ENCODE measurements around the gene PIK3R1.
A peak's percentile ranks its signal among the peaks of the same experiment; 100 is the strongest.

Gene PIK3R1

DNA sequence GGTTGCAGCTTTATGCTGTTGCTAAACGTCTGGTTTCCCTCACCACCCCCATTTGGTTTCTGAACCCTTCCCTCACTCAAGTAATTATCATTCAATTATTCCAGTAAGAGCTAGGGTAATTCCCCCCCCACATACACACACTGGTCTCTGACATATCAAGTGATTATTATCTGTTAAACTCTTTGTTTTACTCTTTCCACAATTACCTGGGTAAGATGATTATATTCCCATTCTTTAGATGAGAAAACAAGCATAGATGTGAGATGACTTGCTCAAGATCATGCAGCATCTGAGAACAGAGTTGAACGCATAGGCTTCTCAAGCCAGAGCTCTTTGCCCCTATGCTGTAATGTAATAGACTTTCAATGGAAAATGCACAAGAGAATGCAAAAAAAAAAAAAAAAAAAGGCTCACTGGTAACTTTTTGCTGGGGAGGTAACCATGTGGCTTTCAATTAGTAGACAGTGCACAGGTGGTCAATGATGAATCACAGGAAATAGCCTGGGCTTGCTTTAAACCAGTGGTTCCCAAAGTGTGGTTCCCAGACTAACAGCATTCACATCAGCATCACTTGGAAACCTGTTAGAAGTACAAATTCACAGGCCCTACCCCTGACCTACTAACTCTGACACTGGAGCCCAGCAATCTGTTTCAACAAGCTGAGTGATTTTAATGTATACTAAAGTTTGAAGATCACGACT lies 87.6 kb downstream of the PIK3R1 start:
- no peak for DNase-seq
- in situ Hi-C loops (cut with MboI; ENCODE audit: low pct_unique_long_range_greater_than_20kb, low sequenced_read_pairs) = no loop called here

DNA sequence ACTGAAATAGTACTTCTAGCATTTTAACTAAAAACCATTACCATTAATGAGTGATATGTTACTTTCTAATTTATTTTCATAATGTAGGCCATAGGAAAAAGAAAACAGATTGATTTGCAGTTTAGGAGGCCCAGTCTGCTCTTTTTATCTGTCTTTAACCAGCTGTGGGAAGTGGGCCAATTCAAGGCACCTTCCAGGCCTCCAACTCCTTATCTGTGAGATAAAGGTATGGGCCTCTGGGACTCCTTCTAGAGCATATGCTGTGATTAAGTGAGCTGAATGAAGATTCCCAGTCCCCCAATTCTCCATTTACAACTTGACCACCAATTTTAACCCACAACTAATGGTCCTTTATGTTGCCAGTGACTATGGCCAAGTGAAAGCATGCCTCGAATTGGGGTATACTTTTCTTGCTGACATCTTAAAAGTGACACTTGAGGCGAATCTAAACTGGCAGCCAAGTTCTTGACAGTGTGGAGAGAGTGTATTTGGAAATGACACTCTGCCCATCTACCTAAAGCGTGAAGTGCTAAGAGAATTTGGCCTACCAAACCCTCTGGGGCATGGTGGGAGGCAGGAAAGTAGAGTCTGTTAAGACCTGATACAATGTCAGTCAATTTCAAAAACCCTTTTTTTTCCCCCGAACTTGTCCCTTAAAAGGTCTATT lies 88.3 kb downstream of the PIK3R1 start:
- in situ Hi-C loops (cut with MboI; ENCODE audit: low pct_unique_long_range_greater_than_20kb, low sequenced_read_pairs) = no loop called here

DNA sequence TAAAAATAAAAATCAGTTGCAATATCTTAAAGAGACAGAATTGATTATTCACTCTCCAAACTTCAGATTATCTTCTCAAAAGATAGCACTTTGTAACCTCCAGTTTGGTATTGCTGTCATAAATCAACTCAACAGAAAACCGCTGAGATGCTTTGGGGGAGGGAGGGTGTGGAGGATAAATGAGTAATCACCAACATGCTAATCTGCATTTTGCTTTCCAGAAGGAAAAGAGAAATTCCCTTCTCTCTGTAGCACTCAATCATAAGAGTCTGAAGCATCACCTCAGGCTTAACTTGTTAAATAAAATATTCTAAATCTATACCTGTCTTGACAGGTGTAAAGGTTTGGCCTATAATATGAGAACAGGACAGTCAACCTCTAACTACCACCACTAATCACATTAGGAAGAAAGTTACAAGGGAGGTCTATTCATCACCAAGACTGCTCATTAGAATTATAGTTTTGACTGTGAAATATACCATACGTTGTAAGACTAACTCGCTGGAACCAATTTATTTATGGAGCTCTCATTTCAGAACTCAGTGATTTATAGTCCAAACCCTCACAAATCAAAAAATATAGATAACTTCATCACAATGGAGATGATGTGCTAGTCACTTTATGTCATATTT lies 89.0 kb downstream of the PIK3R1 start:
- in situ Hi-C loops (cut with MboI; ENCODE audit: low pct_unique_long_range_greater_than_20kb, low sequenced_read_pairs) = no loop called here
- no peak for DNase-seq

More for the DNA sequence above, 88.3 kb downstream of the PIK3R1 start:
- DNase-seq = no peak

DNA sequence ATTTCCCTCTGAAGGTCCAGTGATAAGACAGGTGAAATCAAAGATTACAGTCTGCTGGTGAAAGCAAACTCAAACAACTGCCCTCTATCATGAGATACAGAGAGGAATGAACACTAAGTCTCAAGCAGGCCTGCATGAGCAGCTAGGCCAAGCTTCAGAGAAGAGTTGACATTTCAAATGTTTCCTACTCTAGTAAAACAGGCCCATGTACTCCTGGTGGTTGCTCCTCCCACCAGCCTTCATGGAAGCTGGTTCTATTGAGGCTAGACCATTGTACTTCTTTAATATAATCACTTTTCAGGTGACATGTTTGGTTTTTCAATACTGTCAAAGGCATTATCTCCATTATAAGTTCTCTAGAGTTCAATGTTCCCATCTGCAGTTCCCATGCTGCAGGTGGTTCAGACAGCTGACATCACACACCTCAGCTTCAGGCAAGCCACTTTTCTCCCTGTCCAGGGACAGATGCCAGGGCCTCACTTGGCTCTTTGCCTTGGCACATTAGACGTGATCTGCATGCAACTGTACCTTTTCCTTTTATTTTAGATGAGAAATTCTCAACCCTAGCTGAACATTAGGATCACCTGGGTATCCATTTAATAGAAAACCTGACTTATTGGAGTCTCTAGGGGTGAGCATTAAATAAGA lies 89.8 kb downstream of the PIK3R1 start:
- in situ Hi-C loops (cut with MboI; ENCODE audit: low pct_unique_long_range_greater_than_20kb, low sequenced_read_pairs) = no loop called here
- no peak for DNase-seq

DNA sequence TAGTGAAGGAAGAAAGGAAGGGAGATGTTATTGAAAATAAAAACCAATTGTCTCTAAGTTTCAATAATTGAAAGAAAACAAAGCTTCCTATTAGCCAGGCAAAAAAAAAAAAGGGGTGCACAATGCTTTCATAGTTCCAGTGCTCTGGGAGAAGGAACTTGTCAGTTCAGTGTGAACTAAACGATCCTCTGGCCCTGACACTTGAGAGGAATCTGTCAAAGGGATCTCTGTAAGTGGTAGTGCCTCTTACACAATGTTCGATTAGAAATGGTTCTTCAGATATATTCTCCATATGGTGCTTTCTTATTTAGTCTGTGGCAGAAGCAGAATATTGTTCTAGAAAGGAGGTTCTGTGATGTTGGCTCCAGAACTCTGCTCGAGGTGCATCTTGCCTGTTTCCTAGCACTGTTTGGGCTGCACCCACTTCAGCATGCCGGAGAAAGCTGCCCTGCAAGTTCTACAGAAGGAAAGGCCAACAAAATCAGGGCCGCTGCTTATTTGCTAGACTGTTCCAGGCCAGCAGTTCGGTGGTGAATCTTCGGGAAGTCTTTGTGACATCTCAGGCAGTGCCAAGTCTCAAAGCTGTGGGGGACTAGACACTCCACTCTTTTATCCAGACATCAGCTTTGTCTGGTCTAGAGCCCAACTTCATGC lies 90.9 kb downstream of the PIK3R1 start:
- no peak for DNase-seq
- in situ Hi-C loops (cut with MboI; ENCODE audit: low pct_unique_long_range_greater_than_20kb, low sequenced_read_pairs) = no loop called here

DNA sequence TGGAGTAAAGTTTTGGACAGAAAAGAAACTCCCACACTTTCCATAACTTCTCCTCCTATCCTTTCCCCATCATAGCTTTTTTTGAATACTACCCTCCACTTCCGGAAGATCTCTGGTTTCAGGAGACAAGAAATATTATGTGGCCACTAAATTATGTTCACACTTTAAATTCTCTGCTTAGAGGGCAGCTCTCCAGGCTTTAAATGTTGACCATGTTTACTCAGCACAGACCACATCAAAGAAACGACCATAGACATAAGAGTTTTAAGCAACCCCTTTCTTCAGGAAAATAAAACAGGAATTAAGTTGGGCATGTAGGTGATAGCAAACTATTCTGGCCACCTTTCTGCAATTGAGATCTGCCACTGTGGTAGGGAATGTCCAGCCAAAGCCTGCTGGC lies 97.8 kb downstream of the PIK3R1 start:
- in situ Hi-C loops (cut with MboI; ENCODE audit: low pct_unique_long_range_greater_than_20kb, low sequenced_read_pairs) = no loop called here

DNA sequence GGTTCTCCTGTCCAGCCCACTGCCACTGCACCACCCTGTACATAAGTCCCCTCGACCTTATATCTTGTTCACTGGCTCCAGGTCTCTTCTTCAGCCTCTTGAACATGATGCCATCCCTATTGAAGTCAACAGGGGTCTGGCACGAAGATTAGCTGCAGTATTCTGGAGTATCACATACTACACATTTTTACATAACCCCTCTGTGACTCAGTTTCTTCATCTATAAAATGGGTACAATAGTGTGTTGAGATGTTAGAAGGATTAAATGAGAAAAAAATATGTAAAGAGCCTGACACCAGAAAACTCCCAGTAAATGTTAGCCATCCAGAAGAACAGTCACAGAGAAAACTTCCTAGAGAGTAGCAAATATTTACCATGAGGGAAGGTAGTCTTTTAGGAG lies 98.9 kb downstream of the PIK3R1 start:
- no peak for DNase-seq
- in situ Hi-C loops (cut with MboI; ENCODE audit: low pct_unique_long_range_greater_than_20kb, low sequenced_read_pairs) = no loop called here

More for the DNA sequence above, 97.8 kb downstream of the PIK3R1 start:
- DNase-seq = no peak

DNA sequence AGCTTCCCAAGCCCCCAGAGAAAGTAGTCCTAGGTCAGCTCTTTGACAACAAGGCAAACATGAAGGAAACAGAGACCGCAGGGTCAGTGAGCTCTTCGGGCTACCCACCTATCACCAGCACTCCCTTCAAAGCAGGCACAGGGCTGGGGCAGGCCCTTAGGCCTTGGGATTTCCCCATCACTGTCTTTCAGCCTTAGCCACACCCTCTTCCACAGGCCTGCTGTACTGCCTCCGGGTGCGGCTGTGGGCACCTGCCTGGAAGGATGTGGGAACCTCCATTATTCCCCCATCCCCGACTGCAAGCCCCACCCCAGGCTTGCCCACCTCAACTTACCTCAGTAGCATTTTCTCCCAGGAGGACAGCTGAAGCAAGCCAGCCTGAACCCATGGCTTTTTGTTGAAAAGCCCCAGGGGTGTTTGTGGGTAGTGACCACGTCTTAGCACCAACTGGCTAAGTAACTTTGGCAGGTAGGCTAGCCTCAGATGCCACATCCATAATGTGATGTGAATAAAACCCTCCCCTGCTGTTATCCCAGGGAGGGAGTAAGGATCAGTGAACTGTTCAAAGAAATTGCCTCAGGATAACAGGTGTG lies 100.2 kb downstream of the PIK3R1 start:
- in situ Hi-C loops (cut with MboI; ENCODE audit: low pct_unique_long_range_greater_than_20kb, low sequenced_read_pairs) = no loop called here
- no peak for DNase-seq

DNA sequence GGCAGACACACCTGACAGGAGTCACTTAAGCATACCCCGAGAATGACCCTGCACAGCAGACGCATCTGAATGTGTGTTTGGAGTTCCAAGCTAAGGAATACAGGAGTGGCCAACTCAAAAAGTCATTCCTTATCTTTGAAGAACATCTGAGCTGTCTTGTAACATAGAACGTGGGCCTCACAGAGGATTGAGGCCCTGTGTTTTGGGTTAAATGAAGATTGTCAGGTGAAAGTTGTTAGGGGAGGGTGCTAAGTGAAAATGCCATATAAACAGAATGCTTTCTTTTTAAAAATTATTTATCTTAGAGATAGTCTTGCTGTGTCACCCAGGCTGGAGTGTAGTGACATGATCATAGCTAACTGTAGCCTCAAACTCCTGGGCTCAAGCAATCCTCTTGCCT lies 100.9 kb downstream of the PIK3R1 start:
- in situ Hi-C loops (cut with MboI; ENCODE audit: low pct_unique_long_range_greater_than_20kb, low sequenced_read_pairs) = no loop called here

DNA sequence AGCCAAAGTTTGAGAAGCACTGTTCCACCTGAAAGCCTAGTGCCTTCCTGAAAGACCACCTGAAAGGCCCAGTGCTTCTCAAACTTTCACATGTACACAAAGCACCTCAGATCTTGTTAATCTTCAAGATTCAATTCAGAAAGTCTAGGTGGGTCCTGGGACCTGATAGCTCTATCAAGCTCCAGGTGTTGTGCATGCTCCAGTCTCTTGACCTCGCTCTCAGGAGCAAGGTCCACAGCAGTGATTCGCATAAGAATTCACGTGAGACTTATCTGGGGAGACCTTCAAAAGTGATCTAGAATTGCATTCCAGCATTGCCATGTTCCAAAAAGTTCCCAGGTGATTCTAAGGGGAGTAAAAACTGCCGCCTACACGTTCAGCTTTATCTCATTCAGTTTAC lies 102.1 kb downstream of the PIK3R1 start:
- in situ Hi-C loops (cut with MboI; ENCODE audit: low pct_unique_long_range_greater_than_20kb, low sequenced_read_pairs) = no loop called here
- DNase-seq = no peak

More for the DNA sequence above, 100.9 kb downstream of the PIK3R1 start:
- DNase-seq = no peak

DNA sequence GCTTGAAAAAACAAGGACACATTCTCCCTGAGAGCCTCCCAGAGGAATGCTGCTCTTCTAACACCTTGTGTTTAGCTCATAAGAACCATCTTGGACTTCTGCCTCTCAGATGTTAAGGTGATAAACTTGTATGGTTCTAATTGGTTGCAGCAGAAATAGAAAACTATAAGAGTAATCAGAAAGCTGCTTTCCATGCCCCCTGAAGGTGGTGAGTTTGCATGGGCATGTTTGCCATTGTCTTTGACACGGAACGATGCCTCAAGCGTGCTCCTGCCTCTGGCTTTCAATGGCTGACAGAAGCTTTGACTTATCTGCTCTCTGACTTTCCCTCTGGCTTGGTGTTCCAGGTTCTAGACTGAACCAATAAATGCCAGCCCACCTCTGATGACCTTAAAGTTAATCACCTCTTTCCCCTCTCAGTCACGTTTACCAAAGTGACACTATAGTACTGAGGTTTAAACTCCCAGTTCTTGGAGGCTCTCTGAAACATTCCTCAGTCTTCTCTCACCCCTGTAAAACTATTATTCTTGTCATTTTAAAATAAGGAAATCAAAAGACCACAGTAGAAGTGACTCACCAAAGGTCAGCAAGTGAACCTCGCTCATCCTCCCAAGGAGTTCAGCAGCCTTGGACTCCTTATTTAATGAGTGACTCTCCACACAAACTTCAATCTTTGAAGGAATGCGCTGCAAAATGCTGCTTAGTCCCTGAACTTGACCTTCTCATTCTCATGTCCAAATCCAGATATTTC lies 103.6 kb downstream of the PIK3R1 start:
- in situ Hi-C loops (cut with MboI; ENCODE audit: low pct_unique_long_range_greater_than_20kb, low sequenced_read_pairs) = no loop called here
- no peak for DNase-seq

DNA sequence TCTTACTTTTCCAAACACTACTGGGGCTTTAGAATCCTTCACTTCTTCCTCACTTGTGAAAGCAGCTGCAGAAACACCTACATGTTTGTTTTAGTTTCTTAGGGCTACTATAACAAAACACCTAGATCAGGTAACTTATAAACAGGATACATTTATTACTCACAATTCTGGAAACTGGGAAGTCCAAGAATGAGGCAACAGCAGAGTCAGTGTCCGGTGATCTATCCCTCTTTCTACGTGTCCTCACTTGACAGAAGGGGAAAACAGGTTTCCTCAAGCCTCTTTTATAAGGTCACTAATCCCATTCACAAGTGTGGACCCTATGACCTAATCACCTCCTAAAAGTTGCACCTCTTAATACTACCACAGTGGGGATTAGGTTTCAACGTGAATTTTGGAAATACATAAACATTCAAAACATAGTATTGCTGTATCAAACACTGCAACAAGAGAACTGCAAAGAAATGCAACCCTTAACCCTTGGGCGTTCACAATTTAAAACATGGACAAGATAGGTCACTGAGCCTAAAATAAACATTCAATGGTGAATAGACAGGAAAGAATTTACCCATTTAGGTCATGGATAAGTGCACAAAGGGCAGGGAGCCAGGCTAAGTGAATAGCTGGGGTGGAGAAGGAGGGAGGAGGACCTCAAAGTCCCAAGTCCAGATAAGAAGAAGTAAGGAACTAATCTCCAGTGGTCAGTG lies 104.3 kb downstream of the PIK3R1 start:
- in situ Hi-C loops (cut with MboI; ENCODE audit: low pct_unique_long_range_greater_than_20kb, low sequenced_read_pairs) = no loop called here
- no peak for DNase-seq

DNA sequence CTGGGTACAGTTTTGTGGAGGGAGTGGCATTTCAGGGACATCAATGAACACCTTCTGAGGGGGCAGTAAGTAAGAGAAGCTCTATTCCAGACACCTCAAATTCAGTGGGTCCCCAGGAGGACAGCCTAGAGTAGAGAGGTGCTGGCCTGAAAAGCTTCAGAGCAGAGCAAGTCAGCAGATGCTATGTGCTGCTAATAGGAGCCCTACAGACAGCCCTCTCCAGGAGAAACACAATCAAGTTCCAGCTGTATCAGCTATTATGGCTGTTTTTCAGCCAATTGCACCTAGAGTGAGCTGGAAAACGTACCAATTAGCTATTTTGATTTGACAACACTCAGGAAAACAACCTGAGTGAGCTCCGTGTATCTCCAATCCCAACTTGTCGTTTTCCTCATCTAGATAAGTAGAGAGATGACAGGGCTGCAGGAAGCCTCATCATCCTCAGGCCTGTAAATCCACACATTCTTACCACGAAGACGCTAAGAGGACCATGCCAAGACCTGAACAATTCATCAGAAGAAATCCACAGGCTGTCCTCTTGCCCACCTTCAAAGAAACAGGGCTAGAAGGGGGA lies 104.9 kb downstream of the PIK3R1 start:
- in situ Hi-C loops (cut with MboI; ENCODE audit: low pct_unique_long_range_greater_than_20kb, low sequenced_read_pairs) = no loop called here
- no peak for DNase-seq

DNA sequence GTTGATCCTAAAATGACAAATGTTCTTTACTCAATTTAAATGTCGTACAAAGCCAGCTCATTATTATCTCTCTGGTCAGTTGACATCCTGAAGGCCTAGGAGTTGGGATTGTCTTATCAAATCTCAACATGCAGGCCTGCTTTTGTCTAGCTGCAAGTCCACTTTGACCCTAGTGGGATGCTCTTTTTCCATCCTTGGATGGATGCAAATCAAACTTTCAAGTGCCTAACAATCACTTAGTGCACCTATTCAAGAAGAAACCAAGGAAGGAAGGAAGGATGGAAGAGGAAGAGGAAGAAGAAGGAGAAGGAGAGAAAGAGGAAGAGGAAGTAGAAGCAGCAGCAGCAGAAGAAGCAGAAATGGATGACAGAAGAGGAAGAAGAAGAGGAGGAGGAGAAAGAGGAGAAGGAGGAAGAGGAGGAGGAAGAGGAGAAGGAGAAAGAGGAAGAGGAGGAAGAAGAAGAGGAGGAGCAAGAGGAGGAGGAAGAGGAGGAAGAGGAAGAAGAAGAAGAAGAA lies 109.6 kb downstream of the PIK3R1 start:
- in situ Hi-C loops (cut with MboI; ENCODE audit: low pct_unique_long_range_greater_than_20kb, low sequenced_read_pairs) = no loop called here
- no peak for DNase-seq

DNA sequence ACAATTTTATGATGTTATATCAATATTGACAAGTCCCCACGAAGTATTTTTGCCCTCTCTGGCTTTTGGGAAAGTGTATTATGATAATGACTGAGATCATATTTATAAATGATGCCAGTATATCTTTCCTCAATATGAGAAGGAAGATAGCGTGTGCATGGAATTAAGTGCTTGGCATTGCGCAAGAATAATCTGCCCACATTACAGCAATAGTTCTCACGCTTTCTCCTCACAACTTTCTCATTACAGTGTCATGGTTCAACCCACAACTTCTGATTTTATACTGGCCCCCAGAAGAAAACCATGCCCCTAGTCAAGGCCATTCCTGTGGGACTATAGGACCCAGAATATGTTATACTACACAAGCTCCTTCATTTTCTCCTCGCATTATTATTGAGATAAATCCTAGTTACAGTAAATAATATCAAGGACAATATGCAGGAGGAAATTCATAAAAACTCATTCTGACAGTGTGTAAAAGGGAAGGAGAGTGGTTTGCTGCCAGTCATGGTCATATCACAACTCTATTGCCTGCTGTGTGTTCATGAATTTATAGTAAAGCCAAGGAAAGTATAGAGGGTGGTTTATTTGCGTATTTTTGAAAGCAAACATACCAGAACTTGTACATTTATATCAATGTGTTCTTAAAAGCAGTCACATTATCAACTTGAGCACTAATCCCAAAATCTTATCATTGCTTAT lies 114.1 kb downstream of the PIK3R1 start:
- peak; percentile 21 for DNase-seq
- in situ Hi-C loops (cut with MboI; ENCODE audit: low pct_unique_long_range_greater_than_20kb, low sequenced_read_pairs) = no loop called here

DNA sequence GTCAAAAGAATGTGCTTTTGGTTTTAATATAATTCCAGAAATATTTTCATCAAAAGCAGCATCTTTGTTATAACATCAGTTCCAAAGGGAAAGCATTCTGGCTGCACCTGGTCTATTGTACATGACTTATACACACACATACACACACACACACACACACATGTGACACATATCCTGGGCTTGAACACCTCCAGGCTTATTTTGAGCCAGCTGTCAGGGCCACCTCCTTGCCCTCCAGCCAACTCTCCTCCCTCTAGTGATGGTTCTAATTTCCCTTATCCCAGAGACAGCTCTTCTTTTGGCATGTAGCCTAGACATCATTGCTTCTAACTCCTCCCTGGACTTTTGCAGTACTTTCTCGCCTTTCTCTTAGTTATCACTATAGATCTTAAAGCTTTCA lies 115.0 kb downstream of the PIK3R1 start:
- no peak for DNase-seq

More for the DNA sequence above, 115.0 kb downstream of the PIK3R1 start:
- in situ Hi-C loops (cut with MboI; ENCODE audit: low pct_unique_long_range_greater_than_20kb, low sequenced_read_pairs) = no loop called here

Measured in KBM-7 (cell line).